Inflammatory macrophage treated with lipopolysaccharide for 4 hours (primary cell): Measurements from ENCODE around the gene ZNF407.
A peak's percentile ranks its signal among the peaks of the same experiment; 100 is the strongest.

Source experiments
- DNase-seq: peaks from one replicate; pipeline ENCODE4 v3.0.0-alpha.2; 2020

Gene ZNF407

DNA sequence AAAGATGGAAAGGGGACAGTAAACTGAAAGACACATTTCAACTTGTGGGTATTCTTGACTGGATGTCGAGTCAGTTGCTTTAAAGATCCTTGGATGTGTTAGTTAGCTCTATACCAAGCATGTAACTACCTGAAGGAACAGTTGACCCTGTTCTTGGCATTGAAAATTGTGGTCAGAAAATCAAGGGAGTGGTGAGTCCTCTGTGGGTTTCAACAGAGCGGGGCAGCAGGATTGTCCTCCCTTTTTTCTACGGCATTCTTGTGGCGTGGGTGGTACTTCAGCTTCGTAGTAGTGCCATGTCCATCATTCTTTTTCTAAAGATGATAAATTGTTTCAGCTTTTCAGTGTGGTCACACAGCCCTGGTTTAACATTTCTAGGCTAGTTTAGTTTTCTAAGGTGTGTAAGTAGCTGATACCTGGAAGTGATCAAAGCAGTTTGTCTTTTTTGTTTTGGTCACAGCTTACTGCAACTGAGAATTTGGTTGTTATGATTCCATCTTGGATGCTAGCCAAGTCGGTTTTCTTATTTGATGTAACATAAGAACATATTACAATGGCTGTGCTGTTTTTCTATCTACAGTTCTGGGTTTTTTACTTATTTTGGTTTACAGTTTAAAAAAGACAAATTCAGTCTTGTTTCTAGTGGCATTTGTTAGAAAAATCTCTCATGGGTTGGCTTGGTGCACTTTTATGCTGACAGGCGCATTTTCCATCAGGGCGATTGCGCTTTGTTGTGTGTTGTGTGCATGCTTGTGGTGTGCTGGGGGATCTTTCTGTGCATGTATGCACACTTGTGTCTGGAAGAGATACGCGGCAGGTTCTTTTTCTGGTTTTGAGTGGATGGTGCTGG, 84.7 kb downstream of the ZNF407 start:
- no peak for DNase-seq

DNA sequence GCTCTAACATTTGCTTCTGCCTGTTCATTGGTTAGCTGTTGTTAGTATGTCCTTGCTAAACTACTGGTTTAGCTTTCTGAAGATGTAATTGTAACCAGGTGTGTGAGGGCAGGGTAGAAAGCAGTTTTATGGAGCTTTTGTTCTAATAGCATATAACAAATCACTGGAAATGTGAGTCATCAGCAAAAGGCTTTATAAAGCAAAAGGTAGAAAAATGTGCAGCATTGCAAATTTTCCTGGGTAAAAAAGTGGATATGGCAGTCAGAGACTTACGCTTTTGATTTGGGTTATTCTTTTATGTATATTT, 85.3 kb downstream of the ZNF407 start:
- no peak for DNase-seq

DNA sequence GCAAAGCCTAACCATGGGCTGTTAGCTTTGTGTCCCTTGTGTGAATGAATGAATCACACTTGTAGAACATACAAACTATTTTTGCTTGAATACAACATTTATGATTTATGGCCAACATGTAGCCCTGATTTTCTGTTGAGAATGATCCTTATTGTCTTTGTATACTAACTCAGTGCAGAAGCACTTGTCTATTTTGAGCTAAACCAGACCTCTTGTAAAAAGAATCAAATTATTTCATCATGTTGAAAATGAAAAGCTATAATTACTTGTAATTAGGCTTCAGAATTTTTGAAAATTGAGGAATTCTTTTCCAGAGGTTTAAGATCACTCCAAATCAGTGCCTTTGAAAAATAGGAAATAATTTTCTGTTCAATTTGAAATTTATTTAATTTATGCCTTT, 85.9 kb downstream of the ZNF407 start:
- DNase-seq = no peak

GRCh38 chr18:74689251-74689650, 91.6 kb downstream of the ZNF407 start:
- no peak for DNase-seq

DNA sequence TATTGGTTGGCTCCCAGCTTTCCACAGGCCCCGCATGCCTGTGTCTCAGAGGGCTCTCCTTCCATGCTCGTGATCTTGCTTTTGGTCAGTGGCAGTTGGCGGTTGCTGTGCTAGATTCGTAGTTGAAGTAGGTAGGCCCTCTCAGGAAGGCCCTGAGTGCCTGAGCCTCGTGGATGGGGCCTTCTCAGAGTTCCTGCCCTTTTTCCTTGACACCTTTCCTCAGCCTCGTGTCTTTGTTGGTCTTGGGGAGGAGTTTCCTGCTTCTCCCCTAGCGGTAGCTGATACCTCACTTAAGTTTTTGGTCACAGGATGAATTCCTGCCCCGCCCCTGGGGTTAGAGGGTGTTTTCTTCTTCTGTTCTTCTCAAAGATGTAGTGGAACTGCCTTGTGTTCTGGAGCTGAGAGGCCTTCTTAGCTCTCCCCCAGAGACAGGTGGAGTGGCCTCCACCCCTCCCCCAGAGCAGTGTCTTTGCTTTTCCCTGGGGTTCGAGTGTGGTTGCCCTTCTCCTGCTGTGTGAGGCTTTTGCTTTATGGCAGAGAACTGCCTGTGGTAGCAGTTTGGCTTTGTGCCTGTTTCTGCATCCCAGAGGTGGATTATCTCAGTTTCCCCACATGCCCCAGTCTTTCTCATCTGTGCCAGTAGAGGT, 94.8 kb downstream of the ZNF407 start:
- no peak for DNase-seq

GRCh38 chr18:74694436-74694835, 96.8 kb downstream of the ZNF407 start:
- DNase-seq = no peak

DNA sequence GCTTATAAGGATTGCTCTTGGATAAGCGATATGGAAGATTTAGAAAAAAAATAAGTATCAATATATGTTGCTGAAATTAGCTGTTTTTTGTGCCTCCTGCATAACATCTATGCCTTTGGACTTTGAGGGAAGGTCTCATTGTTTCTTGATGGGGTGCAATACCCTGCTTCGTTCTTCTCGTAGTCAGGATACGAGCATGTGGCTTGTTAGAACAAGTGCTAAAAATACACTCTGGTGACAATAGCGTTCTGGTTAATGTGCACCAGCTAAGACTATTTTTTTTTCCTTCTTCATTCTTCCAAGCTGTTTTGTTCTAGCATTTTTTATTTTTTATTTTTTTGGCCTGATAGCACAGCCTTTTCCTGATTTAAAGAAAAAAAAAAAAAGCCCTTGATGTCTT, 97.5 kb downstream of the ZNF407 start:
- DNase-seq = no peak

GRCh38 chr18:74698881-74699280, 101.2 kb downstream of the ZNF407 start:
- no peak for DNase-seq

- DNase-seq = no peak
Measured at GRCh38 chr18:74699455-74699854, 101.8 kb downstream of the ZNF407 start.

- no peak for DNase-seq
Measured at GRCh38 chr18:74702950-74703349, 105.3 kb downstream of the ZNF407 start.

DNA sequence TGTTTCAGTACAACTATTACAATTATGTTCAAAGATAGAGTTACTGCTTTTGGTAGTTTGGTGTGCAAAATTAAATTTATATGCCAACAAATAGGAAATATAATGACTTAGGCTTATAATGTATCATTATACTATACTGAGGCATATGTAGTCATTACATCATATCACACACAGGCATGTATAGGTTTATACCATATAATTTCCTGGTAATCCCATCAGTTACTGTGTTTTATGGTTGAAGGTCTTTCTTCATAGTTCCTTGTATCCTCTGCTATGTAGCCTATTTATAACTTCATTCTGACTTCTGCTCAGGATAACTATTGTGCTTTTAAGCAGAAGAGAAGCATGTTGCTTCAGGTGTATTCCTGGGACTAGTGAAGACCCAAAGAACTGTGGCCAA, 110.5 kb downstream of the ZNF407 start:
- no peak for DNase-seq

DNA sequence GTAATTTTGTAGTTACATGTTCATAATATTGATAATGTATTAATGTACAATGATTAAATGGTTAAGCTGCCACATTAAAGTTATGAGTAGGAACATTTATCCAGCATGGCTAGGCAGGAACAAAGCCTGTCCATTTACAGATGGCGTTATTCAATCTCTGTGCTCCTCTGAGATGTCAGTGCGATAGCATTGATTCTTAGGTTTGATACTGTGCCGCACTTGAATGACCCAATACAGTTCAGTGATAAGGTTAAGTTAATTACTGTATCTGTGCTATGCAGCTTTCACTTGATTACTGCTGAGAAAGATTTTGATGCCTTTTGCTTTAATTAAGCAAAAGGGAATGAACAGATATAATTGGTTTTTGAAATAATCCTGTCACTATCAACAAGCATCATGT, 111.8 kb downstream of the ZNF407 start:
- DNase-seq = no peak

DNA sequence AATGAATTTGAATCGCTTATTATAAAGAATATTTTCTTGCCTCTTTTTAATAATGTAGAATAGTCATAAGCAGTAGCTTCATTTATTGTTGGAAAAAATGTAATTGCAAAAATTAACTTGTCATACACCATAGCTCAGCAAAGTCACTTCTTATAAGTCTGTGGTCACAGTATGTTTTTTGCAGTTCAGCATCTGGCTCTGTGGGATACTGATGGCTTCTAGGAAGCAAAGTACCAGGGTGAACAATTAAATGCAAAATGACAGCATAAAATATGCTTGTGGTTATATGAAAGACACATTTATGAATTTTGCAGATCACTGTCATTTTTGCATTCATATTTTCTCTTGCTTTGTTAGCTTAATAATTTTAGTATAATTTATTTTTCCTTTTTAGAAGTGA, 116.5 kb downstream of the ZNF407 start:
- no peak for DNase-seq

DNA sequence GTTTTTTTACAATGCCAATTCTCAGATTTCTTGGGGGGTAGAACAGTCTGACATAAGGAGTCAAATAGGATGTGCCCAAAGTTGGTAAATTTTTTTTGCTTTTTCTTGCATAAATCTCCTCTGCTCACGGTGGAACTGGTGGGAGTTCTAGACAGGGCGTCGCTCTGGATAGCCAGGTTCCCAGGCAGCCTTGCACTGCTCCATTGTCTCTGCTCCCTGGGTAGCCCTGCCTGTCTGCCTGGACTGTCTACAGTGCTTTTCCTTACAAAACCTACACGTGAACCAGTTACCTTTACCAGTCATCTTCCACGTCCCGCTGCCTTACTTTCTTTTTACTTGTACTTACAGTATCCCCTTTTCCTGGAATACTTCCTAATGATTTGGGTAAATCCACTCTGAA, 117.1 kb downstream of the ZNF407 start:
- DNase-seq = no peak

- DNase-seq = no peak
Measured at GRCh38 chr18:74715306-74715705, 117.6 kb downstream of the ZNF407 start.

DNA sequence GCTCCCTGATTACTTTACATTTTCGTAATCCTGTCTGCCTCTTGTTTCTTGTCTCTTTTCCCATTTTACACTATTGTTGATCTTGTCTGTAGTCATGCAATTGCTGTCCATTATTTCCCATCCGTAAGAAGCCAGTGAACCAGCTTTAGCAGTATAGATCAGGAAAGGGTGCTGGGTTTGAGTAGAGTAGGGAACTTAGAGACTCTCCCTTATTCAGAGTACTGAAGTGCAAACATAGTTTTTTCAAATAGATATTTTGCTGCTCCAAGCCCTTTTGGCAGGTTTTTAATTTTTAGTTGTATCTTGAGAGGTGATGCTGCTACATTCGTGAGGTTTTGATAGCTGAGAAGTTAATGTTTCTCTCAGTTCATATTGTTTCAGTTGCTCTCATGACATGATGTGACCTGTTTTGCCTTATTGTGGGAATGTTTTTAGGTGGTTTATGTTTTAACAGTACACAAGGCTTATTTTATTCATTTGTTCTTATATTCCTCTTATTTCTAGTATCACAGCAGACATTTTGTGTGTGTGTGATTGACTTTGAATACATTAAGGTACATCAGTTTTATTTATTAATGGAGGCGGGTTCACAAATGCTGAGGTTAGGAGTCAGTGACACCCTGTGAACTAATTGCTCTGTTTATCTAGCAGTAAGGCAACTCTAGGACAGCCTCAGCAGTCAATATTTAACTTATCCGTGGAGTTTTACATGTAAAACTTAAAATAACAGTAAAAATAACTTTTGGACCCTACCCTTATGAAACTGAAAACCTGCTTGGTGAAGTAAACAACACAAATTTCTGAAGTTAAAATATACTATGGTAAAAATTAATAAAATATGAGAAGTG, 118.4 kb downstream of the ZNF407 start:
- DNase-seq = no peak

- DNase-seq = no peak
Measured at GRCh38 chr18:74718312-74718711, 120.6 kb downstream of the ZNF407 start.

DNA sequence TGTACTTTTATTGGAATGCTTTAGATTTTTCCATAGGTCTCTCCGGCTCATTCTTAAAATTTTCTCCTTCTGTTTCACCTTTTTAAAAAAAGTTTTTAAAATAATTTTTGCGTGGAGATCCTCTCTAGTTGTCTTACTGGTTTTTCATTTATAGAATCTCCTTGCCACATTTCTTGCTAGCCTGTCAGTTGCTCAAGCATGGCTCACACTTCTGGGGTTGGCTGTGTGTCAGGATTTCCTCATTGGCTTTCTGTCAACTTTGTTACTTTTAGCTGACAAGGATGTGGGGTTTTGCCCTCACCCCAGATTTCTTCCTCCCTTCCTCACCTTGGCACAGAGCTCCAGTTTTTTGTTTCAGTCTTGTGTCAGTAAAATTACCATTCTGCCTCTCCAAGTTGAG, 124.6 kb downstream of the ZNF407 start:
- peak; percentile 22 for DNase-seq

DNA sequence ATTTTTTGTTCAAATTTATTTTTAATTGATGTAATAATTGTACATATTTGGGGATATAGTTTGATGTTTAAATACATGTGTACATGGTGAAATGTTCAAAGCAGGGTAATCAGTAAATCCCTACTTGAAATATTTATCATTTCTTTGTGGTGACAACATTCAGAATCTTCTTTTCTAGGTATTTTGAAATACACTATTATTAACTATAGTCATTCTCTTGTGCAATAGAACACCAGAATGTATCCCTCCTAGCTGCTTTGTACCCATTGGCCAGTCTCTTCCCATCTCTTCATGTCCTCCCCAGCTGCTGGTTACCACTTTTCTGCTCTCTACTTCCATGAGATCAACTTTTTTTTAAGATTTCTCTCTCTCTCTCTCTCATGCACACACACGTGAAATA, 126.5 kb downstream of the ZNF407 start:
- no peak for DNase-seq

DNA sequence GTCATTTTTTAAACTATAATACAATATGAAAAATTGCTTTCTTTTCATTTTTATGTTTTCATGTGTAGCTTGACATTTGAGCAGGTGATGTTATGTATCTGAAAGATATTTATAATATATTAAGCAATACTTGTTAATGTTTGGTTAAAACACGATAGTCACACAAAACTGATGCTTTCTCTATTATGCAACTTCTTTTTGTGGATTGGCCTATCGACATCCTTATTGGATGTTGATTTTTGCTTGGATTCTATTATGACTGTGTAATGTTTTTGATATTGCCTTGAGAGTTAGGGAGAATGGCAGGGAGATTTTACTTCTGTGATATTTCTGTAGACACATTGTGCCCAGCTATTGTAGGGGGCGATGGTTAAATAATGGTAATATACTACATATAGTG, 128.0 kb downstream of the ZNF407 start:
- DNase-seq = no peak

GRCh38 chr18:74728586-74728985, 130.9 kb downstream of the ZNF407 start:
- no peak for DNase-seq

- DNase-seq = no peak
Measured at GRCh38 chr18:74731097-74731496, 133.4 kb downstream of the ZNF407 start.

DNA sequence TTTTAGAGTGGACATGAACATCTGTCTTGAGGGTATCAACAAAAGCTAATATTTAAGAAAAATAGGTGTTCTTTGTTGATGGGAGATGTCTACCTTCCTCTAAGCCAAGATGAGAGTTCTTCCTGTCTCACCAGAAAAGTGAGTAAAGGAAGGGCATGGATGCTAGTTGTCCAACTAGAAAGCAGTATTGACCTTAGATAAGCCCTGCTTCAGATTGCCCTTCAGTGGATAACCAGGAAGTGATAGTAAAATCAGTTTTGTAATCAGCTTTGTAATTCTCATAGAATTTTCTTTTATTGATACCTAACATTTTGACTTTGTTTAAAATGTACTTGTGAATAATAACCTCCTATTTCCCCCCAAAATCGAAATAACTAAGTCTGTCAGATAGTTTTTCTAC, 134.7 kb downstream of the ZNF407 start:
- no peak for DNase-seq

DNA sequence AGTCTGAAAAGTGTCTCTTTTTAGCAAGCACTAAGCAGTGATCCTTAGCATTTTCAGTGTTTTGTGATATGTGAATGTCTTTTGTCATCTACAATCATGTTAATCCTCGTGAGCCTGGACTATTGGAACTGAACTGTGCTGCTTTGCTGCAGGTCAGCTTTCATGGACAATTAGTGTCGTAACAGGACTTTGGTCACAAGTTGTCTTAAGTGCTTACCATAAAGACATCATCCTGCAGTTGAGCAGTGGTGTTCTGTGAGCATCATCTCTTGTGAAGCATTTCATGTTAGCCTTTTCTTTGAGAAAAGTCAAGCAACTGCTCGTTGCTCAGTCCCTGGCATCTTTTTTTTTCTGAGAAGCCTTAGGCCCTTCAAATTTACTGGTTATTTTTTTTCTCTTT, 135.9 kb downstream of the ZNF407 start:
- no peak for DNase-seq
